ENCODE results near the gene FIBP.

The FIBP gene

DNA sequence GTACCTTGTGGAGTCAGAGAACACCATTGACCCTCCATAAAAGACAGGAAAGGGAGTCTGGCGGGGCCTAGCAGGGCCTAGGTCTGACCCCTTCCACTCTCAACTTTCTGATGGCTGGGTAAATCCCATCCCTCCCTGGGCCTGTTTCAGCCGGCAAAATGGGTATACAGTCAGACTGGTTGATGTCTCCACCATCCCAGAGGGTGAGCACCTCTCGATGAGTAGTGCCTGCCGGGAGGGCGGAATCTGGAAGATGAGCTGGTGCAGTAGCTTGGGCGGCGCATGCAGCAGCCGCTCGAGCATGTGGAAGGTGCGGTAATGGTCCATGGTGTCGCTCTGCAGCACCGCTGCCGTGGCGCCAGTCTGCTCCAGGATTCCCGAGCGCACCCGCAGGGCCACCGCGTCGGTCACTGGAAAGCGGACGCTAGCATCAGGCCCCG lies 528 bp downstream of the FIBP start:
- no peak for DNase-seq

DNA sequence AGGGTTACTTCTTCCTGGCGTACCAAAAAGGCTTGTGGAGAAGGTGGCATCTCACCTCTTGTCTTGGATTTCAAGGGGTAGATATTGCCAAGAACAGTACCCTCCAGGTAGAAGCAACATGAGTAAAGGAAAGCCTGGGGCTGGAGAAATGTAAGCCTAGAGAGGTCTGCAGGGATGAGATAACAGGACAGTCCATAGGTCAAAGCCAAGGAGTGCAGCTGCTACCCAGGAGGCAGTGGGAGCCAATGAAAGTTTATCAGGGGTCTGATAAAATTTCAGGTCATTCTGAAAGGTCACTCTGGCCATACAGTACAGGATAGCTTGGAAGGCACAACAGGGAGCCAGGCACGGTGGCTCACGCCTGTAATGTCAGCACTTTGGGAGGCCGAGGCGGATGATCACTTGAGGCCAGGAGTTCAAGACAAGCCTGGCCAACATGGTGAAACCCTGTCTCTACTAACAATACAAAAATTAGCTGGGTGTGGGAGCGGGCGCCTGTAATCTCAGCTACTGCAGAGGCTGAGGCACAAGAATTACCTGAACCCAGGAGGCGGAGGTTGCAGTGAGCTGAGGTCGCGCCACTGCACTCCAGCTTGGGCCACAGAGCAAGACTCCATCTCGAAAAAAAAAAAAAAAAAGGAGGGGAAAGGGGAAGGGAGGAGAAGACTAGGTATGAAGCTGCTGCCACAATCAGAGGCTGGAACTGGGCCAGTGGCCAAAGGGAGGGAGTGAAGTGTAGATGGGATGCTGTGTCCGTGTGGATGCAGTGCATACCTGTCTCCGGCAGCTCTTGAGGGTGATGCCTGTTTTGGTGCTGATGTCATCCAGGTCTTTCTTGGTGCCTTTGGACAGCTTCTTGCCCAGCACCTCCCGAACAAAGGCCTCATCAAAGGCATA lies 1.2 kb downstream of the FIBP start:
- no peak for DNase-seq

GRCh38 chr11:65885808-65886536 lies 2.3 kb downstream of the FIBP start:
- DNase-seq = no peak

DNA sequence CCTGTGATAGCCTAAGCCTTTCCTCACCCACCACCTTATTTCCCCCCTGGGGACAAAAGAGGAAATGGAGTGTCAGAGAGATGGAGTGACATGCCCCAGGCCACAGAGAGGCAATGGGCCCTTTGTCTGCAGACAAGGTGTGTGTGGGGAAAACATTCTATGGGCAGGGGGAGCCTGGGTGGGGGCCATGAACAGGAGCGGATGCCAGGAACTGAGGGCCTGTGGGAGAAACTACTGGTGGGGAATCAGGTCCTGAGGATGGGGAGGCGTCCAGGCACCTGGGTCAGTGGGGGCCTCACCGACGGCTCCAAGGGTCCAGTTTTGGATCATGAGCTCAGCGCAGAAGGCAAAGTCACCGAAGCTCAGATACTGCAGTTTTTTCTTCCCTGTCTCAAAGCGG lies 3.0 kb downstream of the FIBP start:
- DNase-seq = no peak

DNA sequence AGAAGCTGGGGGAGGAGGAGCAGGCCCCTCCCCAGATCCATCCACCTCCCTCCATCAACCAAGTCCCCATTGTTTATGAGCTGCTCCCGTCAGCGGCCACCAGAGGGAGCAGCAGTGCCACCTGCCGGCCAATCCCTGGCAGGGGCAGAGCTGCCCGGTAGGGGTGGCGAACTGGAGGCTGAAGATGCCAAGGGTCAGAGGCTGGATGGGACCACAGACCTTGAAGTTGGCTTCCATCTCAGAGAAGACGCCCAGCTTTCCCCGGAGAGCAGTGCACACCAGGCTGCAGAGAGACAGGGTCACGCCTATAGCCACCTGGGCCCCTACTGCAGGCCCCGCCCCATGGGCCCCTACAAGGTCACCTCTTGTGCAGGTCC lies 3.6 kb downstream of the FIBP start:
- DNase-seq = peak; percentile 74

GRCh38 chr11:65883786-65884715 lies 4.2 kb downstream of the FIBP start:
- no peak for DNase-seq

DNA sequence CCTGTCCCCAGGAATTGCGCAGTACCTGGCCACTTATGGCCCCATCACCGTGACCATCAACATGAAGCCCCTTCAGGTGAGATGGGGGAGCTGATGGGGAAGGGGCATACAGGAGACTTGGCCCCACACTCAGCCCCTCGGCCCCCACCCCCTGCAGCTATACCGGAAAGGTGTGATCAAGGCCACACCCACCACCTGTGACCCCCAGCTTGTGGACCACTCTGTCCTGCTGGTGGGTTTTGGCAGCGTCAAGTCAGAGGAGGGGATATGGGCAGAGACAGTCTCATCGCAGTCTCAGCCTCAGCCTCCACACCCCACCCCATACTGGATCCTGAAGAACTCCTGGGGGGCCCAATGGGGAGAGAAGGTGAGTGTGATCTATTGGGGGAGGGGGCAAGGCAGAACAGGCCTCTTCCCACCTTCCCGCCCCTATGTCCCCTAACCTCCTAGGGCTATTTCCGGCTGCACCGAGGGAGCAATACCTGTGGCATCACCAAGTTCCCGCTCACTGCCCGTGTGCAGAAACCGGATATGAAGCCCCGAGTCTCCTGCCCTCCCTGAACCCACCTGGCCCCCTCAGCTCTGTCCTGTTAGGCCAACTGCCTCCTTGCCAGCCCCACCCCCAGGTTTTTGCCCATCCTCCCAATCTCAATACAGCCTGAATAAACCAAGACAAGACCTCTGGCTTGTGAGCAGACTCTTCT lies 5.1 kb downstream of the FIBP start:
- no peak for DNase-seq

- DNase-seq = no peak
These were observed 5.9 kb downstream of the FIBP start for GRCh38 chr11:65882120-65883057.

DNA sequence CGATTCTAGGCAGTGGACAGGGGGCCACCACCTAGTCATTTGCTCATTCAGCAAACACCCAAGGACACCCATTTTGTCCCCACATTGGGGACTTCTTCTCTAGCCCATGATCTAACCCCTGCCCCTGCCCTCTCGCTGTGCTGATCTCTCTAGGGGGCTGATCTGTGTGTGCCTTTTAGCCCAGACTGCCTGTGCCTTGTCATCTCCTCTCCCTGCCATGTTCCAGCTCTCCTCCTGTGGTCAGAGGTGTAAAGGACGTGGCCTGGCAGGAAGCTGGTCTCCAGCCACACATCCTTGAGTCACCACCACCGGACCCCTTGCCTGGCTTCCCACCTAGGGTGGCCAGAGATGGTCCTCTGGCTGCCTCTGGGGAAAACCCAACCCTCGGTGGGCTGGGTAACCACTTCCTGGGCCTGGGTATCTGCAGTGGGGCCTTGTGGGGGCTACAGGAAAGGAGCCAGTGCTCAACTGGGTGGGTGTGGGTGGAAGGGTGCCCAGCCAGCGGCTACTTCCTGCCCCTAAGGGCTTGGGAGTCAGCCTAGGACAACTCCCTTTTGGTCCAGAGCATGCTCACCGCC lies 7.3 kb downstream of the FIBP start:
- DNase-seq = no peak

GRCh38 chr11:65880027-65880426 lies 8.2 kb downstream of the FIBP start:
- DNase-seq = no peak

GRCh38 chr11:65879617-65880016 lies 8.7 kb downstream of the FIBP start, which contains the start of gene CTSW:
Gene CTSW, plus strand, starts transcription at chr11:65879837. Its CDS starts 18 bp downstream, at chr11:65879855.
- DNase-seq = no peak

GRCh38 chr11:65873318-65874156 lies 14.7 kb downstream of the FIBP start:
- peak; percentile 95 for DNase-seq

DNA sequence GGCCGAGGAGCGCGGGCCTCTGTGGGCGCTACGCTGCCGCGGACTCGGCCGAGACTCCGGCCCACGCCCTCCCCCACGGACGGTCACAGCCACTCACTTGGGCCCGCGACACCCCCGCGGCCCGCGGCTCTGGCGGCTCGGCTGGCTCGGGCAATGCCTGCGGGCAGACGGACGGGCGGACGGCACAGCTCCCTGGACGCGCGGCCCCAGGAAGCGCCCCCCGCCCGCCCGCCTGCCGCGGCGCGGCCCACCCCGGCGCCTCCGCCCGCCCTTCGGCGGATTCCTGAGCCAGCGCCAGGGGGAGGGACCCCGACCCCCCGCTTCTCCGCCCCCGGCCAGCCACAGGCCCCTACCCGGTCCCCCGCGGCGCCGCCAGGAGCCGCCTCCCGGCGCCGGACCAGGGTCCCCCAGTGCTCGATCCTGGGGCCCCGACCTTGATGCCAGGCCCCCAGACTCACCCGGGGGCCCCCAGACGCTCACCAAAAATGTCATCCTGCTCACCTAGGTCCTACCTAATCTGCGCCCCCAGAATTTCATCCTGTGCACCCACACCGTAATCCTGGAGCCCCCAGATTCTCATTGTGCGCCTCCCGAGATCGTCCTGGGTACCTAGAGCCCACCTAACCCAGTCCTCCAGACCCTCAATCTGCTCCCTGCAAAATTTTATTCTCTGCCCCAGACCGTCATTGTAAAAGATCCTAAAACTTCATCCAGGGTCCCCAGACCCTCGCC lies 15.5 kb downstream of the FIBP start, which contains the start of gene EFEMP2:
TSS of gene EFEMP2 (minus strand) at position 215 of the 732 bp plus-strand sequence. CDS start 446 bp downstream, outside the sequence.
- no peak for DNase-seq

DNA sequence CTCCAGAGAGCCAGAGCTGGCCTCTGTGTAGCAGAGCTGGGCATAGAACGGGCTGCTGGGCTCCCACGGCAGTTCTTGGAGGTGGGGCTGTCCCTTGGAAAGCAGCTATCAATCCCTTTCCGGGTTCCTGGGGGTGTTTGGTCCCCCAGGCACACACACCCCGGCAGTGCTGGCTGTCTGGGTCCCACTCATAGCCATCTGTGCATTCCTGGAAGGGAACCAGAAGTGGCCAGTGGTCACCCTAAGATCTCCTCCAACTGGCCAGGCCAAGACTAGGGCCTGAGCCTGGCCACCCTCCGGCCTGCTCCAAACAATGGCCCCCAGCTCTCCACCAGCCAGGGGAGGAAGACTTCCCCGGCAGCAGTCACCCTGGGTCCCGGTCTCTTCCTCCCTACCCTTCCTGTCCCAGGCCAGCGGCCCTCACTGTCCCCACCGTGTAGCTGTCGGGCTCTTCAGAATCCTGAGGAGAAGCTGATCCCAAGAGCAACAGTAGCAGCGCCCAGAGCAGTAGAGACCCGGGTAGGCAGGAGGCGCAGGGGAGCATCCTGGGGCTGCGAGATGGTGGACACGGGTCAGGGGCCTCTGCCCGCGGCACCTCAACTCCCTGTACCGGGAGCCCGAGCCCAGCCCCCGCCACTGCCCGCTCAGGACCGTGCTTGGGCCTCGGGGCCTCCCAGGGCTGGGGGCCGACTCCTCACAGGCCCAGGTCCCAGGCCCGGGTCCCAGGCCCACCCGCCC lies 16.3 kb downstream of the FIBP start:
- DNase-seq = no peak

- DNase-seq = no peak
These were observed 17.3 kb downstream of the FIBP start for GRCh38 chr11:65870706-65871681.

DNA sequence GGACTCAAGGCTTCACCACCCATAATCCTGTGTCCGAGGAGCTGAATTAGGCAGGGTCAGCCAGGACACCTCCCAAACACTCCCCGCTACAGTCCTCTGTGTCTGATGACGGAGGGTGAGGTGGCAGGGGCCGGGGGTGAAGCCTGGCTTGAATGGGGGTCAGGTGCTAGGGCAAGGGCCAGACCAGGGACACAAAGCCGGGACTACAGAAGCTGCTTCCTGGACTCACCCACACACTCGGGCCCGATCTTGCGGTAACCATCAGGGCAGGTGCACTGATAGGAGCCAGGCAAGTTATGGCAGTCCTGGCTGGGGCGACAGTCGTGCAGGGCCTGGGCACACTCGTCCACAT lies 18.0 kb downstream of the FIBP start:
- DNase-seq = no peak

Data from NCI-H82 (cell line).